Bronchial epithelial cell (primary cell): ENCODE measurements around the gene ANK2. TPM values are rescaled to one million over a fixed set of nuclear protein-coding genes. Genes with fewer than 3 reads are reported as not detected.

ENCODE experiments used
- DNase-seq: peaks from one replicate; pipeline ENCODE4 v3.0.0-alpha.2; 2010; ENCODE audit warnings: low read depth
- FAIRE-seq: peaks from 2 replicates; lab custom pipeline; 2011; peaks lifted over from hg19 to GRCh38; lab: Jason Lieb, UNC
- H3K27me3 ChIP-seq: 2 replicates; pipeline ENCODE4 v1.5.1; 2011; ENCODE audit warnings: low read length; ENCODE audit not compliant: control insufficient read depth, insufficient read depth
- H3K36me3 ChIP-seq: 2 replicates; pipeline ENCODE4 v1.5.1; 2011; ENCODE audit warnings: low read length; ENCODE audit not compliant: control insufficient read depth, insufficient read depth
- H3K4me3 ChIP-seq: 2 replicates; pipeline ENCODE4 v1.5.1; 2011; ENCODE audit warnings: mild to moderate bottlenecking, low read depth, low read length, control low read depth
- total RNA-seq: library from RNA; depleted of rRNA; stranded (reverse); fragments of >200 nt; gene quantifications from 2 replicates; pipeline ENCODE4 v1.2.1, GENCODE V29; 2014
- TF ChIP-seq, protein P1 (sequence below): IDR thresholded peaks from 2 replicates; pipeline ENCODE4 v1.5.1; 2011; ENCODE audit warnings: mild to moderate bottlenecking, moderate library complexity, low read length, control low read depth, inconsistent platforms; ENCODE audit not compliant: insufficient read depth, severe bottlenecking

The ANK2 gene
- total RNA-seq, 1 donor from 2014 or later, result 2.6 TPM

DNA sequence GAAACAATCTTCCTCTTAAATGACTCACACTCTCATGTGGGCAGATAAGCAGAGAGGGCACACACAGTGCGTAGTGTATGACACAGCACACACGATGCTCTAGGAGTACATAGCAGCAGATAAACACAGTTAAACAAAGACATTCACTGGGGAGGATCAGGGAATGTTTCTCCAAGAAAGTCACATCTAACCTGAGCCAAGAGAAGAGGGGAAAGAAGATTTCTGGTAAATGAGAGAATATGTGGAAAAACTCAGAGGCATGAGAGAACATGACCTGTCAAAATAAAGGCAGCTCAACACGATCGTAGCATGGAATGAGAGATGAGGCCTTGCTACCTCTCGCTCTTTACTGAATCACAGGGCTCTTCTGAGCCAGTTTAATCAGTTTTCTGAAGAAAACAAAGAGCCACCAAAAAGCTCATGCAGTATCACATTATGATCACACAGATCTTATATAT lies 251.0 kb downstream of the ANK2 start:
- no peaks in the 10 kb centered on the region for H3K27me3 ChIP-seq
- no peak for FAIRE-seq
- H3K36me3 ChIP-seq, result no peaks in the 10 kb centered on the region
- TF ChIP-seq, protein P1, sequence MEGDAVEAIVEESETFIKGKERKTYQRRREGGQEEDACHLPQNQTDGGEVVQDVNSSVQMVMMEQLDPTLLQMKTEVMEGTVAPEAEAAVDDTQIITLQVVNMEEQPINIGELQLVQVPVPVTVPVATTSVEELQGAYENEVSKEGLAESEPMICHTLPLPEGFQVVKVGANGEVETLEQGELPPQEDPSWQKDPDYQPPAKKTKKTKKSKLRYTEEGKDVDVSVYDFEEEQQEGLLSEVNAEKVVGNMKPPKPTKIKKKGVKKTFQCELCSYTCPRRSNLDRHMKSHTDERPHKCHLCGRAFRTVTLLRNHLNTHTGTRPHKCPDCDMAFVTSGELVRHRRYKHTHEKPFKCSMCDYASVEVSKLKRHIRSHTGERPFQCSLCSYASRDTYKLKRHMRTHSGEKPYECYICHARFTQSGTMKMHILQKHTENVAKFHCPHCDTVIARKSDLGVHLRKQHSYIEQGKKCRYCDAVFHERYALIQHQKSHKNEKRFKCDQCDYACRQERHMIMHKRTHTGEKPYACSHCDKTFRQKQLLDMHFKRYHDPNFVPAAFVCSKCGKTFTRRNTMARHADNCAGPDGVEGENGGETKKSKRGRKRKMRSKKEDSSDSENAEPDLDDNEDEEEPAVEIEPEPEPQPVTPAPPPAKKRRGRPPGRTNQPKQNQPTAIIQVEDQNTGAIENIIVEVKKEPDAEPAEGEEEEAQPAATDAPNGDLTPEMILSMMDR, result no peak
- H3K4me3 ChIP-seq, result no peak overlapping the region
- DNase-seq, result peak; percentile 98

DNA sequence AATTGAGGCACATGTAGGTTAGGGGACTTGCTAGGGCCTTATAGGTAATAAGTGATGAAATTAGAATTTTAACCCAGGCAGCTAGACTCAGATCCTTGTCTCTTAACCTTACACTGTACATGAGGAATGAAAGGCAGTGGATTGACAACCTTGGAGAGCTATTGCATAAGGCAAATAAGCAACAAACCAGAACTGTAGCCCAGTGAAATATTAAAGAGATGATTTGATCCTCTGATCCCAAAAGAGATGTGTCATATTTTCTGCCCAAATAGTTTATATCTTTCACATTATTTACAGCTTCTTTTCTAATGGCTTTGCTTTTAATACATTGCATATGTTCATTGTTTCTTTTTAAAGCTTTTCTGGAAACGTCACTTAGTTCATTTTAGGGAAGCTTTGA lies 252.6 kb downstream of the ANK2 start:
- Histone ChIP-seq H3K27me3 (no peaks in the 10 kb centered on the region), H3K4me3 (no peak overlapping the region), H3K36me3 (no peaks in the 10 kb centered on the region)
- DNase-seq, result no peak
- no peak for FAIRE-seq
- TF ChIP-seq, protein P1, result no peak

DNA sequence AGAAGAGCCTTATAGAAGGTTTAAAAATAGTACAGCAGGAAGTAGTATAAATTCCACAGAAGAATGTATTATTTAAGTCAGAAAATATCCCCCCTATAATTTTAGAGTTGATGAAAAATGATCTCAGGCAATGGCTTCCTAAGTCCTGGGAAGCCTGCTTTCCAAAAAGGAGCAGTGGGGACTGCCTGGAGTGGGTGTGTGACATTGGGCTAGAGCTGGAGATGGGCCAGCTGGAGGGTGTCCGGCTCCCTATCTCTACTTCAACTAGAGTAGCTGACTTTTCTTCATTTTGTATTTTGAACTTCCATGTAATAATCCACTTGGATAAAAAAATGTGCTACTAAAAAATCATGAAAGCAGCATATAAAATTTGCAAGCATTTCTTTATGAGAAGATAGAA lies 253.9 kb downstream of the ANK2 start:
- Histone ChIP-seq H3K27me3 (no peaks in the 10 kb centered on the region), H3K4me3 (no peak overlapping the region), H3K36me3 (no peaks in the 10 kb centered on the region)
- TF ChIP-seq, protein P1, result no peak
- FAIRE-seq (no peak), DNase-seq (no peak)

GRCh38 chr4:113311047-113311446 lies 261.6 kb downstream of the ANK2 start:
- FAIRE-seq (peak; percentile 52), DNase-seq (peak; percentile 97)
- no peaks in the 10 kb centered on the region for H3K36me3 ChIP-seq
- TF ChIP-seq, protein P1, result no peak
- no peaks in the 10 kb centered on the region for H3K27me3 ChIP-seq
- H3K4me3 ChIP-seq, result no peak overlapping the region

DNA sequence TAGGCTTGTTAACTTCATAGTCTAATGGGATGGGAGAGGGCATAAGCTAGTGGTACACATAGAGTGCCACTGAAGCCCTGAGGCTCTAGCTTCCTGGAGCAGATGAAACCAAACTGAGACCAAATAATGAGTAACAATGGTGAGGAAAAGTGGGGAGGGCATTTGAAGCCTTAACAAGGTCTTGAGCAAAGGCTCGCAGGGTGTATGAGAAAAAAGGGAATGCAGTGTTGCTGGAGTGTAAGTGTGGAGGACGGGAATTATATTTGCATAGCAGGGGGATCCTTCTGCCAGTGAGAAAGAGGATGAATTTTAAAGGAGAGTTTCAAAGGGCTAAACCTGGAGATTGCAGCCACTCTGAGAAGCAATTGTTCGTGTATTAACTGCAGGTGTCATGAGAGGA lies 263.1 kb downstream of the ANK2 start:
- no peak for DNase-seq
- Histone ChIP-seq H3K36me3 (no peaks in the 10 kb centered on the region), H3K27me3 (no peaks in the 10 kb centered on the region), H3K4me3 (no peak overlapping the region)
- FAIRE-seq, result peak; percentile 28
- TF ChIP-seq, protein P1, result no peak

DNA sequence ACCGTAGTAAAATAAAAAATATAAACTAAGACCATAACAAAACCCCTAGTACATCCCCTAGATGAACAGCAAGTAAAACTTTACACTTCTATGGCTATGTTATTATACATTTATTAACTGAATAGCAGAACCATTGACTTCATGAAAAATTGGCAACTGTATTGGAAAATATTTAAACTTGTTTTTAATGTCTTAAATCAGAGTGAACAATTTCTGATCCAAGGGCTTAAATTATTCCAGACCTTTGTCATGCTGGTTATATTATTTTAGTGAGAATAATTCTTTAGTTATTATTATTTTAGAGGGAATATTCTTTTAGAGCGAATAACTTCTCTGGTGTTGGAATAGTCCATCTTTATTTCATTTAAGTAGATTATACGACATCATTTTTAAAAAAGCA lies 265.0 kb downstream of the ANK2 start:
- Histone ChIP-seq H3K4me3 (no peak overlapping the region), H3K27me3 (no peaks in the 10 kb centered on the region), H3K36me3 (no peaks in the 10 kb centered on the region)
- DNase-seq (no peak), FAIRE-seq (no peak)
- TF ChIP-seq, protein P1, result no peak
